ENCODE measurements around the gene R3HDM1.
"Not testable (repeated sequence)": the region's sequence is repeated elsewhere in the genome, so short reads cannot be mapped to it uniquely, and the experiment has no call there.

Gene R3HDM1

DNA sequence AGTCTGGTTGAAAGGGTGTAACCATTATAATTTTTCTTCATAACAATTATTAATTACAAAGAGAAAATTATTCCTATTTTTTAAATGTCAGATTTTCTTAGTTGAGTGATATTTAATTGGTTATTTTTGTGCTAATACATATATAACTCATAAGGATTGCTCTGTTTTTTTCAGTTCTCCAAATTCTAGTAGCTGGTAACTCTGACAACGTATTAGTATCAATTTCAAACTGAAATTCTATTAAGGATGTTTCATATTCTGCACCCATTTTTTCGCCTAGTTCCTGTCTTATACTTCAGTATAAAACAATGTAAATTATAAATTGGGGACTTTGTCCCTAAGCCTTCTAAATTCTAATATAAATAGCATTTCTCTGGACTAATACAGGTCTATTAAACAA is 81.0 kb downstream of the R3HDM1 start:
- CTCF ChIA-PET, result no interaction called here
- POLR2A ChIA-PET, result no interaction called here

DNA sequence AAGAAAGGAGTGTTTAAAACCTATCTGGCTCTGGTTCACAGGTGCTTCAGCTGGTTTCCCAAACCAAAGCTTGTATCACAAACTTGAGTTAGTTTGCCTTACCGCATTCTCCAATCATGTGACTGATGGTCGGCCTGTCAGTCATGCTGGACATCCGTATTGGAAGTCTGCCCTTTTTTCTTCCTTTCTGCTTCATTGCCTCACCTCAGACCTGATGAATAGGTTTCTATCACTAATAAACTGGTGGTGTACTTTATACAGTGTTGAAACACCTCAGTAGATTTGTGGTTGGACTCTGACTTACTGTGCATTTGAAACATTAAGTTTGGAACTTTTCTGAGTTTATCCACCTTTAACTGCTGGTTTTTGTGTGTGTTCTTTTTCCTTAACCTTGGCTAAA is 84.1 kb downstream of the R3HDM1 start:
- POLR2A ChIA-PET, result no interaction called here
- CTCF ChIA-PET, result no interaction called here

More for the DNA sequence above, 81.0 kb downstream of the R3HDM1 start:
- TF ChIP-seq, protein P1, sequence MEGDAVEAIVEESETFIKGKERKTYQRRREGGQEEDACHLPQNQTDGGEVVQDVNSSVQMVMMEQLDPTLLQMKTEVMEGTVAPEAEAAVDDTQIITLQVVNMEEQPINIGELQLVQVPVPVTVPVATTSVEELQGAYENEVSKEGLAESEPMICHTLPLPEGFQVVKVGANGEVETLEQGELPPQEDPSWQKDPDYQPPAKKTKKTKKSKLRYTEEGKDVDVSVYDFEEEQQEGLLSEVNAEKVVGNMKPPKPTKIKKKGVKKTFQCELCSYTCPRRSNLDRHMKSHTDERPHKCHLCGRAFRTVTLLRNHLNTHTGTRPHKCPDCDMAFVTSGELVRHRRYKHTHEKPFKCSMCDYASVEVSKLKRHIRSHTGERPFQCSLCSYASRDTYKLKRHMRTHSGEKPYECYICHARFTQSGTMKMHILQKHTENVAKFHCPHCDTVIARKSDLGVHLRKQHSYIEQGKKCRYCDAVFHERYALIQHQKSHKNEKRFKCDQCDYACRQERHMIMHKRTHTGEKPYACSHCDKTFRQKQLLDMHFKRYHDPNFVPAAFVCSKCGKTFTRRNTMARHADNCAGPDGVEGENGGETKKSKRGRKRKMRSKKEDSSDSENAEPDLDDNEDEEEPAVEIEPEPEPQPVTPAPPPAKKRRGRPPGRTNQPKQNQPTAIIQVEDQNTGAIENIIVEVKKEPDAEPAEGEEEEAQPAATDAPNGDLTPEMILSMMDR (IDR thresholded peaks at IDR 0.05; ENCODE audit: control extremely low read depth, extremely low read depth, low read depth, missing control alignments), result no peak
- DNase-seq (ENCODE audit: extremely low spot score), result no peak

DNA sequence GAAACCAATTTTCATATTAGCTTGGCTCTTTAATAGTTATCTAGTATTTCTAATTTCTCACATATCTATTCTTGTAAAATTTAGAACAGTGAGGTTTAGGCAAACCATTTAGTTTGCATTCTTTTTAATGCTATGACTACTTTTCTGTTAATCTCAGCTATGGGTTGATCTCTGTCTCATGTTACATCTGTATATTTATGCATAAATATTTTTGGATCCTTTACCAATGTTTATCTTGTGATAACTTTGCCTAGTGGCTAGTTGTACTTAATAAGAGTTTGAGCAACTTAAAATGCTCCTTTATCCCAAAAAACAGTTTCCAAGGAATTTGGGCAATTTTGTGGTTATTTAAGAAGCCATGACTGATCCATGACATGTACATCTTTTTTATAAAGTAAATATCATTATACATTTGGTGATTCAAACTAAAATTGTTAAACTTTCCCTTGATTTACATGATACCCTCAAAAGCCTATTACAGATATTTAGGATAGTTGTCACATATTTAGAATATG is 86.3 kb downstream of the R3HDM1 start:
- ChIA-PET POLR2A (no interaction called here), CTCF (interaction anchor here (1.2 kb wide), 1 partner anchor 17 kb away, joined by 4 read pairs; no protein-coding TSS in a partner anchor)
- TF ChIP-seq, protein P1 (IDR thresholded peaks at IDR 0.05; ENCODE audit: control extremely low read depth, extremely low read depth, low read depth, missing control alignments), result no peak
- no peak for DNase-seq (ENCODE audit: extremely low spot score)

More for the DNA sequence above, 84.1 kb downstream of the R3HDM1 start:
- TF ChIP-seq, protein P1 (IDR thresholded peaks at IDR 0.05; ENCODE audit: control extremely low read depth, extremely low read depth, low read depth, missing control alignments), result no peak
- no peak for DNase-seq (ENCODE audit: extremely low spot score)

DNA sequence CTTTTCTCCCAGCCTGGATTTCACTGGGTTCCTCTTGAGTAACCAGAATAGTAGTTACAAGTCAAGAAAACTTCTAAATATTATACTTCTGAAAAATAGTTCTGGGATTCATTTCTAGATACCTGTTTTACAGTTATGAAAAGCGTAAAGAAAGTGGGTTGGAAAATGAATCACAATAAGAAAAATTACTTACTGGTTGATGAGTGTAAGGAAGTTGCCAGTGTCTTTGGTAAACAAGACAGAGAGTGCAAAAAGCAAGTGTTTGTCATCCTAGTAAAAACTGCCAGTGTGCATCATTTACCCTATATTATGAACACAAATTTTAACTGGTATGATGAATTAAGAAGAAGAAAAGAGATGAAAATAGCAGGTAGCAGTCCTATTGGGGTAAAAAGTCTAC is 88.9 kb downstream of the R3HDM1 start:
- no peak for DNase-seq (ENCODE audit: extremely low spot score)
- ChIA-PET POLR2A (no interaction called here), CTCF (interaction anchor here (0.9 kb wide), 1 partner anchor 147 kb away, joined by 3 read pairs; no protein-coding TSS in a partner anchor)
- TF ChIP-seq, protein P1 (IDR thresholded peaks at IDR 0.05; ENCODE audit: control extremely low read depth, extremely low read depth, low read depth, missing control alignments), result no peak

DNA sequence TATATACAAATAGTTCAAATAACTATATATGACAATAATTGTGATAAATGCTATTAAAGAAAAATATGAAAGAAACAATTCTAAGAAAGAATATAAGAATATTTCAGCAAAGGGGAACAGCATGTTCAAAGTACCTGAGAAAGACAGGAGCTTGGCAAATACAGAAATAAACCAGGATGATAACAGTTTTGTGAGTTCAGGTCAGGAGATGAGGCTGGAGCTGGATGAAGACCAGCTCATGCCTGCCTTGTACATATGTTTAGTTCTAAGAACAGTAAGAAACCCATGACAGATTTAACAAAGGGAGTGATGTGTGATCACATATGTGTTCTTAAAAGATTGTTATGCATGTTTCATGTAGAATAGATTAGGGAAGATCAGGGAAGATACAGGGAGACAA is 98.2 kb downstream of the R3HDM1 start:
- CTCF ChIA-PET, result no interaction called here
- TF ChIP-seq, protein P1 (IDR thresholded peaks at IDR 0.05; ENCODE audit: control extremely low read depth, extremely low read depth, low read depth, missing control alignments), result no peak
- POLR2A ChIA-PET, result no interaction called here
- DNase-seq (ENCODE audit: extremely low spot score), result no peak

DNA sequence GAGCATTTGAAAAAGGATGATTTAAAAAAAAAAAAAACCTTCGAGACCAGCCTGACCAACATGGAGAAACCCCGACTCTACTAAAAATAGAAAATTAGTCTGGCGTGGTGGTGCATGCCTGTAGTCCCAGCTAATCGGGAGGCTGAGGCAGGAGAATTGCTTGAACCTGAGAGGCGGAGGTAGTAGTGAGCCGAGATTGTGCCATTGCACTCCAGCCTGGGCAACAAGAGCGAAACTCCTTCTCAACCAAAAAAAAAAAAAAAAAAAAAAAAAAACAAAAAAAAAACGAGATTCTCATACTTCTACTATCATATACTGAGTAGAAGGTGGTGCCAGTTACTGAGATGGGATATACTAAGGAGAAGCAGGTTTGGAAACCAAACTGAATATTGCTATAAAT is 98.8 kb downstream of the R3HDM1 start:
- POLR2A ChIA-PET; DNase-seq (ENCODE audit: extremely low spot score); CTCF ChIA-PET: not testable (repeated sequence)

DNA sequence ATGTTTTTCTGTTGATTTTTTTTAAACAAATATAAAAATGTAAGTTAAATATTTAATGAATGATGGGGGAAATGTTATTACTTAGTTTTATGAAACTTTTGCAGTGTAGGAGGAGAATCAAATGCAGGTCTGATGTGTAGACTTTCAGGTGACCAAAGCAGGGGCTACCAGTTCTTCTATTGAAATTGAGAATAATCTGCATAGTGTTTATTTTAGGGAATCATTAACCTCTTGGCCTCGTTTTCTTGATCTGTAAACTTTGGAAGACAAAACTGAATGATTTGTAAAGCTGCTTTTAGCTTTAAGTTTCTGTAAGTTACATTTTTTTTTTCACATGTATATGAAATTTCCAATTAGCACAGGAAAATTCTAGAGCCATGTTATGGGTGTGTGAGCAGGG is 99.2 kb downstream of the R3HDM1 start:
- TF ChIP-seq, protein P1 (IDR thresholded peaks at IDR 0.05; ENCODE audit: control extremely low read depth, extremely low read depth, low read depth, missing control alignments), result no peak
- POLR2A ChIA-PET, result no interaction called here
- DNase-seq (ENCODE audit: extremely low spot score), result no peak
- CTCF ChIA-PET, result no interaction called here
